Small intestine (tissue), 7 donors: Measurements from ENCODE around the gene CALHM6. TPM values are rescaled to one million over a fixed set of nuclear protein-coding genes. Genes with fewer than 3 reads are reported as not detected.

Source experiments
- DNase-seq, 2 donors: peaks; one replicate each; pipeline versions ENCODE4 v3.0.0 to v3.0.0-alpha.2; 2013
- FAIRE-seq: peaks from 2 replicates; lab custom pipeline; 2012; peaks lifted over from hg19 to GRCh38; lab: Jason Lieb, UNC
- H3K27ac ChIP-seq, 3 donors: one replicate each; pipeline ENCODE4 v1.5.1; 2013; ENCODE audit warnings: low read length in 2 of 3, mild to moderate bottlenecking in 2 of 3, control low read depth in 1 of 3, inconsistent platforms in 1 of 3, low read depth in 1 of 3, moderate library complexity in 1 of 3
- H3K27me3 ChIP-seq, 3 donors: one replicate each; pipeline ENCODE4 v1.6.1; 2013; ENCODE audit warnings: low read length in 3 of 3, inconsistent platforms in 1 of 3; ENCODE audit not compliant: control insufficient read depth in 3 of 3, insufficient read depth in 3 of 3
- H3K36me3 ChIP-seq, 3 donors: one replicate each; pipeline ENCODE4 v1.6.1; 2013; ENCODE audit warnings: low read length in 3 of 3, inconsistent platforms in 1 of 3, low read depth in 1 of 3, mild to moderate bottlenecking in 1 of 3, moderate library complexity in 1 of 3; ENCODE audit not compliant: control insufficient read depth in 3 of 3, insufficient read depth in 2 of 3
- H3K4me1 ChIP-seq, 3 donors: one replicate each; pipeline ENCODE4 v1.6.1; 2013; ENCODE audit warnings: low read length in 2 of 3, inconsistent platforms in 1 of 3, low read depth in 1 of 3, mild to moderate bottlenecking in 1 of 3, moderate library complexity in 1 of 3; ENCODE audit not compliant: control insufficient read depth in 3 of 3, insufficient read depth in 2 of 3
- H3K4me3 ChIP-seq, 3 donors: one replicate each; pipeline ENCODE4 v1.5.1; 2013; ENCODE audit warnings: low read length in 3 of 3, control low read depth in 1 of 3, inconsistent platforms in 1 of 3, low read depth in 1 of 3, mild to moderate bottlenecking in 1 of 3, moderate library complexity in 1 of 3
- H3K9me3 ChIP-seq, 2 donors: one replicate each; pipeline ENCODE4 v1.6.1; 2013; ENCODE audit warnings: low read depth in 1 of 2, low read length in 1 of 2; ENCODE audit not compliant: control insufficient read depth in 2 of 2, insufficient read depth in 1 of 2
- WGBS, 3 donors: extraction: QIAGEN DNeasy Blood & Tissue Kit; methylation state at CpG; one replicate each; pipeline ENCODE4 v1.1.7; 2013; 5-methylcytosine and 5-hydroxymethylcytosine counted together
- polyA plus RNA-seq, 4 donors: library from polyadenylated mRNA; stranded (reverse) in 3 of 4; unstranded in 1 of 4; fragments of 200-250 nt in 3 of 4; fragments of 120-200 nt in 1 of 4; gene quantifications; one replicate each; pipeline versions ENCODE4 v1.2.1 to v1.2.3, GENCODE V29; 2013
- donor health status: healthy with polysubstance abuse.
- donor health status: control.
- donor health status: control.
- donor health status: Bipolar disorder and iron deficiency.
- donor health status: healthy.

The CALHM6 gene
- polyA plus RNA-seq, 4 donors: 2.7 to 16.9 (median 9.3) TPM

DNA sequence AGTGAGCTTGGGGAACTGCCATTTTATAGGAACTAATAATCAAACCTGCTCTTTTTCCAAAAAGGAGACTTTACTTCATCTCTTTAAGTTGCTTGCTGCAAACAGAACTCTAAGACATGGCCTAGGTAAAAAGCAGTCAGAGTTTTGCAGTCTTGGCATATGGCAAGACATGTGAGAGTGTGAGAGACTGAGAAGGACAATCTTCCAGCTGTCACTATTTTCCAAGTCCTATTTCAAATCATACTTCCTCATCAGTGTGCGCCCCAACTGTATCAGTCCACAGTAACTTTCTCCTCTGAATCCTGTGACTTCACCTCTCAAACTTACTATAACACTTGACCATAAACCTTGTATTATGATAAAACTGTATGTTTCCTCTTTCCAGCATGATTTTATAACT, 10.4 kb downstream of the CALHM6 start:
- no peaks in the 10 kb centered on the region for H3K36me3 ChIP-seq
- H3K4me3 ChIP-seq: no peak overlapping the region
- DNase-seq (no peak), FAIRE-seq (no peak)
- H3K4me1 ChIP-seq: no peaks in the 10 kb centered on the region
- H3K9me3 ChIP-seq: no peaks in the 10 kb centered on the region
- 80 to 100% (median 100%) methylated on average over 1 of the region's 1 CpG for WGBS, 3 donors
- no peaks in the 10 kb centered on the region for H3K27me3 ChIP-seq
- no peak overlapping the region for H3K27ac ChIP-seq

GRCh38 chr6:116472706-116473105, 11.5 kb downstream of the CALHM6 start:
- Histone ChIP-seq H3K4me3 (no peak overlapping the region), H3K4me1 (no peaks in the 10 kb centered on the region), H3K9me3 (no peaks in the 10 kb centered on the region), H3K27me3 (no peaks in the 10 kb centered on the region), H3K27ac (no peak overlapping the region), H3K36me3 (no peaks in the 10 kb centered on the region)
- FAIRE-seq: no peak
- DNase-seq: no peak
- 89 to 97% (median 97%) methylated on average over 3 of the region's 3 CpGs for WGBS, 3 donors

- H3K9me3 ChIP-seq: no peaks in the 10 kb centered on the region
- FAIRE-seq: no peak
- no peak overlapping the region for H3K27ac ChIP-seq
- H3K27me3 ChIP-seq: no peaks in the 10 kb centered on the region
- no peak for DNase-seq
- H3K4me1 ChIP-seq: no peaks in the 10 kb centered on the region
- WGBS, 3 donors: 43 to 67% (median 54%) methylated on average over 1 of the region's 1 CpG
- no peaks in the 10 kb centered on the region for H3K36me3 ChIP-seq
- H3K4me3 ChIP-seq: no peak overlapping the region
Observed at GRCh38 chr6:116475141-116475540, 14.0 kb downstream of the CALHM6 start.

- Histone ChIP-seq H3K4me3 (no peak overlapping the region), H3K4me1 (no peaks in the 10 kb centered on the region), H3K27ac (no peak overlapping the region), H3K27me3 (no peaks in the 10 kb centered on the region), H3K9me3 (no peaks in the 10 kb centered on the region), H3K36me3 (no peaks in the 10 kb centered on the region)
- DNase-seq (peak in 1 of 2 donors; percentile 33), FAIRE-seq (no peak)
- whole genome bisulfite sequencing, 3 donors: 63 to 76% (median 73%) methylated on average over 5 of the region's 5 CpGs
Observed at GRCh38 chr6:116476002-116476678, 15.0 kb downstream of the CALHM6 start.

DNA sequence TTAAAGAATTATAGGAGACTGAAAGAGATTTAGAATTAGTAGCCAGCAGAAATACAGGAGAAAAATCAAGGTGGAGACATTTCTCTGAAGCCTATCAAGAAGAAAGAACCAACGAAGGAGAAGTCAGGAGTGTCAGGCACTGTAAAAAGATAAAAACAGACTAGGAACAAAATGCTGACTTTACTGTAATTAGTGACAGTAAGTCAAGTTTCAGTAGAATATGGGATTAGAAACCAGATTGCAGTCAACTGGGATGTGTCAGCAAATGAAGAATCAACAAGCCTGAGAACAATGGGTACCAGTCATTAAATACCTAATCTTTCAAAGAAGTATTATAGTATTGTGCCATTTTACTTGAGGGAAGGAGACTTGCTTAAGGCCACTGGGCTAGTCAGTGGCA, 21.6 kb downstream of the CALHM6 start:
- no peaks in the 10 kb centered on the region for H3K4me1 ChIP-seq
- no peak for DNase-seq
- WGBS, 3 donors: 42 to 70% (median 63%) methylated on average over 1 of the region's 1 CpG
- no peaks in the 10 kb centered on the region for H3K9me3 ChIP-seq
- FAIRE-seq: no peak
- H3K27me3 ChIP-seq: no peaks in the 10 kb centered on the region
- no peak overlapping the region for H3K27ac ChIP-seq
- H3K36me3 ChIP-seq: no peaks in the 10 kb centered on the region
- H3K4me3 ChIP-seq: no peak overlapping the region

GRCh38 chr6:116483616-116484015, 22.4 kb downstream of the CALHM6 start:
- FAIRE-seq (peak; percentile 33), DNase-seq (peak in 1 of 2 donors; percentile 62)
- H3K36me3 ChIP-seq: no peaks in the 10 kb centered on the region
- H3K4me1 ChIP-seq: no peaks in the 10 kb centered on the region
- H3K27ac ChIP-seq: no peak overlapping the region
- H3K27me3 ChIP-seq: no peaks in the 10 kb centered on the region
- H3K9me3 ChIP-seq: no peaks in the 10 kb centered on the region
- 11 to 63% (median 30%) methylated on average over 2 of the region's 2 CpGs for WGBS, 3 donors
- no peak overlapping the region for H3K4me3 ChIP-seq

DNA sequence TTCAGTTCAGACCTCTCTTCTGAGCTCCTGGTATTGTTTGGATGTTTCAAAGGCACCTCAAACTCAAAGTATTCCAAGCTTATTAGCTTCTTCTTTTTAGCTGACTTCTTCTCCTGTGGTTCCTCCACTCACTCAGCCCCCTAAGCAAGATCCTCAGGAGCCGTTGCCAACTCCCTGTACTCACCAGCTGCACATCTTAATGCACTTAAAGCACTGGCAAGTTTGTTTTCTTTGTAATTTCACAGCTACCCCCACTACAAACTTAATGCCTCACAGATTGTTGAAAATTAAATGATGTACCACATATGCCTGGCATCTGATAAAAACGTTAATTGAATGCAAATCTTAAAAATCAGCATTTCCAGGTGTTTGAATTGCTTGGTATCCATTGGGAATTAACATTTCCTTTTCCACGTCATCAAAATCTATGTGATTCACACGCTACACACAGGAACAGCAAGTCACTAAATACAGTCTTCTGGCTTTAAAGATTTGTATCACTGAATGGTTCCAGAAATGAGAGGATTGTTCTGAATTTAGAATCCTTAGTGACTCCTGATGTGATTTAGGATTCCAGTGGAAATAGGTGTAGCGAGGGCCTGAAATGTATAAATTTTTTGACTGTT, 24.5 kb downstream of the CALHM6 start:
- H3K36me3 ChIP-seq: no peaks in the 10 kb centered on the region
- no peaks in the 10 kb centered on the region for H3K9me3 ChIP-seq
- H3K27ac ChIP-seq: no peak overlapping the region
- DNase-seq: no peak
- no peaks in the 10 kb centered on the region for H3K4me1 ChIP-seq
- WGBS, 3 donors: 72 to 85% (median 84%) methylated on average over 5 of the region's 5 CpGs
- no peak for FAIRE-seq
- H3K4me3 ChIP-seq: no peak overlapping the region
- no peaks in the 10 kb centered on the region for H3K27me3 ChIP-seq

DNA sequence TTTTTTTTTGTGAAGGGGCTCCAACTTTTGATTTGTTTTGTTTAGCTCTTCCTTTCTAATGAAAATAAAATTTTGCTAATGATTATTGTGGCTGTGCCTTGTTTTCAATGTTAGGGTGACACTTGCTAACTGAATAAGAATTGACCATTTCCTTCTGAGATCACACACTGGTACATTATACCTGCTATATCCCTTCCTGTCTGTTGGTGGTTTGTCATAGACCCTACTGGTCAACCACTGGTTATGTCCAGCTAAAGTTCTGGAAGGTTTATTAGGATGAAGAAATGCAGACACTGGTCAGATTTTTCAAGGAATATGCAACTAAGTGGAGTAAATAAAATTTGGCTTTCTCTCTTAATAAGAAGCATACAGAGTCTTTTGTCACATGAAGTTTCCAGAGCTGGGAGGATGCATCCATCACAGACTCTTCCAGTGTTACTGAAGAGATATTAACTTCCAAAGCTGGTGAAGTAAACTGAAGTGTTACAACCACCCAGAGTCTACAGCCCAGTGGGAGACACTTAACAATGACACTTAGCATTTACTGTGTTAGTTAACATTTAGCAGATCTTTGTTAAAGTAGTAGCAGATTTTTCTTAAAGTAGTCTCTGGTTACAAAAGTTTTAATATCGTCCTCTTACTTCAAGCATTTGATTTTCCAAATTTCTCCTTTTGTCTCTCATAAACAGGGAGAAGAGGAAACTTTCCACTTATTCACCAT, 30.6 kb downstream of the CALHM6 start:
- WGBS, 3 donors: 80 to 89% (median 80%) methylated on average over 1 of the region's 1 CpG
- Histone ChIP-seq H3K4me1 (no peaks in the 10 kb centered on the region), H3K4me3 (no peak overlapping the region), H3K9me3 (no peaks in the 10 kb centered on the region), H3K27ac (no peak overlapping the region), H3K36me3 (no peaks in the 10 kb centered on the region), H3K27me3 (no peaks in the 10 kb centered on the region)
- no peak for FAIRE-seq
- no peak for DNase-seq
